ENCODE measurements around the gene KIF25.

The KIF25 gene

GRCh38 chr6:168049277-168049676 is 51.8 kb downstream of the KIF25 start:
- no peak for DNase-seq (ENCODE audit: low read depth in 1 of 2, low spot score in 1 of 2)

- DNase-seq (ENCODE audit: low read depth in 1 of 2, low spot score in 1 of 2) = no peak
Measured at GRCh38 chr6:168049706-168050224, 52.3 kb downstream of the KIF25 start.

GRCh38 chr6:168050225-168050880 is 52.9 kb downstream of the KIF25 start:
- DNase-seq (ENCODE audit: low read depth in 1 of 2, low spot score in 1 of 2) = no peak

GRCh38 chr6:168050881-168051586 is 53.6 kb downstream of the KIF25 start:
- DNase-seq (ENCODE audit: low read depth in 1 of 2, low spot score in 1 of 2) = no peak

GRCh38 chr6:168051648-168052047 is 54.2 kb downstream of the KIF25 start:
- no peak for DNase-seq (ENCODE audit: low read depth in 1 of 2, low spot score in 1 of 2)

- DNase-seq (ENCODE audit: low read depth in 1 of 2, low spot score in 1 of 2) = no peak
Measured at GRCh38 chr6:168052291-168052891, 54.9 kb downstream of the KIF25 start.

- no peak for DNase-seq (ENCODE audit: low read depth in 1 of 2, low spot score in 1 of 2)
Measured at GRCh38 chr6:168053086-168053956, 55.9 kb downstream of the KIF25 start.

DNA sequence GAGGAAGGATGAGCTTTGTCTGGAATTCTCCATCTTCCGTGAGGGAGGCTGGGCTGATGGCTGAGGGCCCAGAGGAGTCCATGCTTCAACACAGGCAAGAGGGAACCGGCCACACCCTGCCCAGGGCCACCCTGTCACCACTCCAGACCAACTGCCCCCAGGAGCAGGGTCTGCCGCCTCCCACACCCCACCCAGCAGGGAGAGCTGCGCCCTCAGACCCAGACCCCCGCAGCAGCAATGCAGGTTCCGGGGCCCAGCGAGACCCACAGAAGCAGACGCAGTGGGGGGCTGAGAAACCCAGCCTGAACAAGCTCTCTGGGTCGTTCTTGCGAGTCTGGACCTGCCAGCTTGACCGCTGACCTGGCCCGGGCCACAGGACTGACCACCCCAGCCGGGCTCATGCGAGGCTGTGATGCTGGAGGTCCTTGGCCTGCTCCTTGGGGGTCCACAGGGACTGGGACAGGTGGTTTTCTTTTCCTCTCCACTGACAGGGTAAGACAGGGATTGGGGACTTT is 56.5 kb downstream of the KIF25 start:
- no peak for DNase-seq (ENCODE audit: low read depth in 1 of 2, low spot score in 1 of 2)

- DNase-seq (ENCODE audit: low read depth in 1 of 2, low spot score in 1 of 2) = no peak
Measured at GRCh38 chr6:168054765-168055560, 57.5 kb downstream of the KIF25 start.

- no peak for DNase-seq (ENCODE audit: low read depth in 1 of 2, low spot score in 1 of 2)
Measured at GRCh38 chr6:168055696-168056489, 58.4 kb downstream of the KIF25 start.

- DNase-seq (ENCODE audit: low read depth in 1 of 2, low spot score in 1 of 2) = no peak
Measured at GRCh38 chr6:168056892-168057527, 59.5 kb downstream of the KIF25 start.

- no peak for DNase-seq (ENCODE audit: low read depth in 1 of 2, low spot score in 1 of 2)
Measured at GRCh38 chr6:168057836-168058235, 60.4 kb downstream of the KIF25 start.

GRCh38 chr6:168058691-168059551 is 61.5 kb downstream of the KIF25 start:
- no peak for DNase-seq (ENCODE audit: low read depth in 1 of 2, low spot score in 1 of 2)

DNA sequence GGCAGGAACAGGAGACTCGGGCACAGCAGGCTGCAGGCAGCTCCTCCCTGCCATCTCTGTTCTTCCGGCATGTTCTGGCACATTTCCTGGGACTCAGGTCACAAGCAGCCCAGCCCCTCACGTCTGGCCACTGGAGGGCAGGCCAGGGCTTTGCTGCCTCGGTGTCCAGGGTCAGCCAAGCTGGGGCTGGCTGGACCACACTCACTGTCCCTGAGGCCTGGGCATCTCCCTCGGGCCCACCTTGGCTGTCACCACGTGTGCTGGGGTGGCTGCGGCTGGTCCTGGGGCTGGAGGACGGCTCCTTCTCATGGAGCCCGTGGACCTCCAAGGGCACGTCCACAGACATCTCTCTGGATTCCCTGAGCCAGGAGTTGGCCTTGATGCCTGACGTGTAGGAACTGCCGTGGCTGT is 63.1 kb downstream of the KIF25 start:
- DNase-seq (ENCODE audit: low read depth in 1 of 2, low spot score in 1 of 2) = no peak

DNA sequence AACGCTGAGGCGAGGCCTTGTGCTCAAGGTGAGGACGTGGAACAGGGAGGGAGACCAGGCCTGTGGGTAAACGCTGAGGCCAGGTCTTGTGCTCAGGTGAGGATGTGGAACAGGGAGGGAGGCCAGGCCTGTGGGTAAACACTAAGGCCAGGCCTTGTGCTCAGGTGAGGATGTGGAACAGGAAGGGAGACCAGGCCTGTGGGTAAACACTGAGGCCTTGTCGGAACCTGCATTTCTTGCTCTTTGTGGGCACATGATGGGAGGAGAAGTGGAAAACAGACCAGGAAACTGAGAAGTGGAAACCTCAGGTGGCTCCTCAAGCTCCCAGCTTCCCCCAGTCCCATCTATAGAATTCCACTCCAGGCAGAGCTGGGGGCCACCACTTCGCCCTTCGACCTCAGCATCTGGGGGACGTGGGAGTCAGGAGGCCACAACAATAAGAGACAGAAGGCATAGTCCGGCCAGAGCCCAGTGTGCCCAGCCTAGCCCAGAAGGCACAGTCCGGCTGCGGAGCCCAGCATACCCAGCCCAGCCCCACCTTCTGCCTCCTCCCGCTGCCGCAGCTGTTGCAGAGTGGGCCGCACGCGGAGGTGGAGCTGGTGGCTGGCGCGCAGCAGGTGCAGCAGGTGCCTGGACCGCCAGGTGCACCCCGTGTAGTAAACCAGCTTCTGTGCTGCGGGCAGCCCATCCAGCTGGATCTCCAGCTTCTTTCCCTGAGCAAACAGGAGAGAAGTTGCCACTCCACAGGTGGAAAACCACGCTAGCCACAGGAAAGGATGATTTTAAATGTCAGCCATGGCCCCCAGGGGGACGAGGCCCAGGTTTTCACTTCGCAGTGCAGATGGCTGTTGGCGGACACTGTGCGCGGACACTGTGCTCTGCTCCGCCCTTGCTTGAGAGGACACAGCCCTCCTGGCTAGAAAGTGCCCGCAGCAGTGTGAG is 64.1 kb downstream of the KIF25 start:
- no peak for DNase-seq (ENCODE audit: low read depth in 1 of 2, low spot score in 1 of 2)

DNA sequence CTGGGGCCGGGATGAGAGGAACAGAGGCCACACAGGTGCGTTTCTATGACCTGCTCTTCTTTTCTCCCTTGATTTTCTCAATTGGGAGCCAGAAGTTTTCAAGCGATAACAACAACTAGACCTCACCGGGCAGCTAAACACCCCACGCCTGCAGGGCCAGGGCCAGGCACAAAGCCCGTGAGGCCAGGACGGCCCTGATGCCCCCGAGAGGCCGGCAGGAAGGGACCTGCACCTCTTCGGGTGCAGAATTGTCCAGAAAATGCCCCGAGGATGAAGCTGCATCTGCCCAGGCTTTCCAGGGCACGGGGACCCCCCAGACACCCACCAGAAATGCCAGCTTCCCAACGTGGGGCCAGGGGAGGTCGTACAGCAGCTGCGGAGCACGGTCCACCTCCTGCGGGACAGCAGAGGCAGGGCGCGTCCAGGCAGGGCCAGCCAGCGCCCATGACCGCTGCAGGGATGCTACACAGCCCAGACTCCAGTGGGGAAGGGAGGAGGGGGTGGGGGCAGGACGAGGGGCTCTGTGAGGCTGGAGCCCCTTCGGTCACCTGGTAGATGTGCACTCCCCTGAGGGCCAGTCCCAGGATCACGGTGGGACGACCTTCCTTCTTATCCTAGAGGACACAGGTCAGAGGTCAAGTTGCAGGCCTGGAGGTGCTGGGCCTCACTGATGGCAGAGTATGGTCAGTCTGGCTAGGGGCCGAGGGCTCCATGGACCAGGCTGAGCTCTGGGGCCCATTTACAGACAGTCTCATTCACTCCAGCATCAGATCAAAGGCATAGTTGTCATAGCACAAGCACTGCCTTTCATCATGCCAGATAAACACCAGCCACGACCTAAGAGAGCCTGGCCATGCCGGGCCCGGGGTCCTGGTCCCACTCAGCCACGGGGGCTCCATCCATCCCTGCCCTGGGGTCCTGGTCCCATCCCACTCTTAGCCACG is 65.1 kb downstream of the KIF25 start:
- DNase-seq (ENCODE audit: low read depth in 1 of 2, low spot score in 1 of 2) = no peak
